IMR-90 (cell line): ENCODE results near the gene OR5P2.

Experiments used
- BHLHE40 ChIP-seq: fragments of 150-350 bp; IDR thresholded peaks from 2 replicates; pipeline ENCODE4 v1.6.1; 2016; ENCODE audit warnings: mild to moderate bottlenecking, low read depth, low read length
- TF ChIP-seq, protein P1 (sequence below): conservative IDR thresholded peaks from 2 replicates; pipeline ENCODE4 v1.5.1; 2012; ENCODE audit warnings: mild to moderate bottlenecking, low read depth, low read length, improper control_type of control experiment
- TF ChIP-seq, protein P2 (sequence below): fragments of 150-350 bp; IDR thresholded peaks from 2 replicates; pipeline ENCODE4 v1.6.1; 2016; ENCODE audit warnings: low read depth, mild to moderate bottlenecking, low read length, moderate library complexity, borderline replicate concordance

DNA sequence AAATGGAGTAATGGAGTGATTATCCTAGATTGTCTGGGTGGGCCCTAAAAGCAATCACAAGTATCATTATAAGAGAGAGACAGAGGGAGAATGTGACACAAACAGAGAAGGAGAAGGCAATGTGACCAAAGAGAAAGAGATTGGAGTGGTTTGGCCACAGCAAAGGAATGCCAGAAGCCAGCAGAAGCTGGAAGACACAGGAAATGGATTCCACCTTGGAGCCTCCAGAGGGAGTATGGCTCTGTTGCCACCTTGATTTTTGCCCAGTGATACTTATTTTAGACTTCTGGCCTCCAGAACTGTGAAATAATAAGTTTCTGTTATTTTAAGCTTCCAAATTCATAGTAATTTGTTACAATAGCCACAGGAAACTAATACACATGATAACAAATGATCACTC is 36.8 kb upstream of the OR5P2 start:
- TF ChIP-seq, protein P1, sequence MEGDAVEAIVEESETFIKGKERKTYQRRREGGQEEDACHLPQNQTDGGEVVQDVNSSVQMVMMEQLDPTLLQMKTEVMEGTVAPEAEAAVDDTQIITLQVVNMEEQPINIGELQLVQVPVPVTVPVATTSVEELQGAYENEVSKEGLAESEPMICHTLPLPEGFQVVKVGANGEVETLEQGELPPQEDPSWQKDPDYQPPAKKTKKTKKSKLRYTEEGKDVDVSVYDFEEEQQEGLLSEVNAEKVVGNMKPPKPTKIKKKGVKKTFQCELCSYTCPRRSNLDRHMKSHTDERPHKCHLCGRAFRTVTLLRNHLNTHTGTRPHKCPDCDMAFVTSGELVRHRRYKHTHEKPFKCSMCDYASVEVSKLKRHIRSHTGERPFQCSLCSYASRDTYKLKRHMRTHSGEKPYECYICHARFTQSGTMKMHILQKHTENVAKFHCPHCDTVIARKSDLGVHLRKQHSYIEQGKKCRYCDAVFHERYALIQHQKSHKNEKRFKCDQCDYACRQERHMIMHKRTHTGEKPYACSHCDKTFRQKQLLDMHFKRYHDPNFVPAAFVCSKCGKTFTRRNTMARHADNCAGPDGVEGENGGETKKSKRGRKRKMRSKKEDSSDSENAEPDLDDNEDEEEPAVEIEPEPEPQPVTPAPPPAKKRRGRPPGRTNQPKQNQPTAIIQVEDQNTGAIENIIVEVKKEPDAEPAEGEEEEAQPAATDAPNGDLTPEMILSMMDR = no peak
- TF ChIP-seq, protein P2, sequence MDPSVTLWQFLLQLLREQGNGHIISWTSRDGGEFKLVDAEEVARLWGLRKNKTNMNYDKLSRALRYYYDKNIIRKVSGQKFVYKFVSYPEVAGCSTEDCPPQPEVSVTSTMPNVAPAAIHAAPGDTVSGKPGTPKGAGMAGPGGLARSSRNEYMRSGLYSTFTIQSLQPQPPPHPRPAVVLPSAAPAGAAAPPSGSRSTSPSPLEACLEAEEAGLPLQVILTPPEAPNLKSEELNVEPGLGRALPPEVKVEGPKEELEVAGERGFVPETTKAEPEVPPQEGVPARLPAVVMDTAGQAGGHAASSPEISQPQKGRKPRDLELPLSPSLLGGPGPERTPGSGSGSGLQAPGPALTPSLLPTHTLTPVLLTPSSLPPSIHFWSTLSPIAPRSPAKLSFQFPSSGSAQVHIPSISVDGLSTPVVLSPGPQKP = no peak
- no peak for TF ChIP-seq BHLHE40
